Transverse colon (tissue), 4 donors: ENCODE data around the gene RPS6KA5.

Experiments
- POLR2AphosphoS5 ChIP-seq, 3 donors: sonication (generic); formaldehyde crosslinking; IDR thresholded peaks; one replicate each; pipeline ENCODE4 v1.6.1; 2016; ENCODE audit warnings: antibody characterized with exemption in 3 of 3
- TF ChIP-seq, protein P1 (sequence below), 5 experiments: fragments of 200-600 bp in 3 of 5; fragments of 450-650 bp in 2 of 5; sonication (generic) in 3 of 5; IDR thresholded peaks; 1 replicate in 2 of 5; 2 replicates in 3 of 5; pipeline ENCODE4 v1.5.1; 2016 to 2017; ENCODE audit warnings: antibody characterized with exemption in 5 of 5, inconsistent platforms in 3 of 5, mild to moderate bottlenecking in 2 of 5, moderate library complexity in 1 of 5

- TF ChIP-seq, protein P1, sequence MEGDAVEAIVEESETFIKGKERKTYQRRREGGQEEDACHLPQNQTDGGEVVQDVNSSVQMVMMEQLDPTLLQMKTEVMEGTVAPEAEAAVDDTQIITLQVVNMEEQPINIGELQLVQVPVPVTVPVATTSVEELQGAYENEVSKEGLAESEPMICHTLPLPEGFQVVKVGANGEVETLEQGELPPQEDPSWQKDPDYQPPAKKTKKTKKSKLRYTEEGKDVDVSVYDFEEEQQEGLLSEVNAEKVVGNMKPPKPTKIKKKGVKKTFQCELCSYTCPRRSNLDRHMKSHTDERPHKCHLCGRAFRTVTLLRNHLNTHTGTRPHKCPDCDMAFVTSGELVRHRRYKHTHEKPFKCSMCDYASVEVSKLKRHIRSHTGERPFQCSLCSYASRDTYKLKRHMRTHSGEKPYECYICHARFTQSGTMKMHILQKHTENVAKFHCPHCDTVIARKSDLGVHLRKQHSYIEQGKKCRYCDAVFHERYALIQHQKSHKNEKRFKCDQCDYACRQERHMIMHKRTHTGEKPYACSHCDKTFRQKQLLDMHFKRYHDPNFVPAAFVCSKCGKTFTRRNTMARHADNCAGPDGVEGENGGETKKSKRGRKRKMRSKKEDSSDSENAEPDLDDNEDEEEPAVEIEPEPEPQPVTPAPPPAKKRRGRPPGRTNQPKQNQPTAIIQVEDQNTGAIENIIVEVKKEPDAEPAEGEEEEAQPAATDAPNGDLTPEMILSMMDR (IDR thresholded peaks at IDR 0.05) = no peak
- TF ChIP-seq POLR2AphosphoS5 (IDR thresholded peaks at IDR 0.05) = no peak
Measured at GRCh38 chr14:91021115-91021514, 39.3 kb downstream of the RPS6KA5 start.
